ENCODE measurements around the gene ATP6V0E2.

GRCh38 chr7:149826344-149827088 is 47.3 kb upstream of the ATP6V0E2 start:
- no peak for TF ChIP-seq ZNF317 (CRISPR knock-in tag; IDR thresholded peaks at IDR 0.05; ENCODE audit: borderline replicate concordance, low read depth)
- no peak for TF ChIP-seq MAX (CRISPR knock-in tag; IDR thresholded peaks at IDR 0.05)
- TF ChIP-seq CTCF (IDR thresholded peaks at IDR 0.05) = no peak
- TF ChIP-seq HMGXB4 (CRISPR knock-in tag; IDR thresholded peaks at IDR 0.05) = no peak
- TF ChIP-seq ZNF263 (CRISPR knock-in tag; IDR thresholded peaks at IDR 0.05; ENCODE audit: low read depth) = no peak
- no peak for TF ChIP-seq JUN (CRISPR knock-in tag; IDR thresholded peaks at IDR 0.05)
- TF ChIP-seq SP1 (CRISPR knock-in tag; conservative IDR thresholded peaks at IDR 0.05) = no peak
- no peak for TF ChIP-seq ZNF396 (CRISPR knock-in tag; IDR thresholded peaks at IDR 0.05; ENCODE audit: borderline replicate concordance)
- no peak for TF ChIP-seq ATF3 (CRISPR knock-in tag; conservative IDR thresholded peaks at IDR 0.05)

Measured in WTC11 (cell line).